ENCODE measurements around the gene LAIR2. TPM values are rescaled to one million over a fixed set of nuclear protein-coding genes. Genes with fewer than 3 reads are reported as not detected.

Gene LAIR2
- total RNA-seq, 4 donors from 2014 or later: not detected

DNA sequence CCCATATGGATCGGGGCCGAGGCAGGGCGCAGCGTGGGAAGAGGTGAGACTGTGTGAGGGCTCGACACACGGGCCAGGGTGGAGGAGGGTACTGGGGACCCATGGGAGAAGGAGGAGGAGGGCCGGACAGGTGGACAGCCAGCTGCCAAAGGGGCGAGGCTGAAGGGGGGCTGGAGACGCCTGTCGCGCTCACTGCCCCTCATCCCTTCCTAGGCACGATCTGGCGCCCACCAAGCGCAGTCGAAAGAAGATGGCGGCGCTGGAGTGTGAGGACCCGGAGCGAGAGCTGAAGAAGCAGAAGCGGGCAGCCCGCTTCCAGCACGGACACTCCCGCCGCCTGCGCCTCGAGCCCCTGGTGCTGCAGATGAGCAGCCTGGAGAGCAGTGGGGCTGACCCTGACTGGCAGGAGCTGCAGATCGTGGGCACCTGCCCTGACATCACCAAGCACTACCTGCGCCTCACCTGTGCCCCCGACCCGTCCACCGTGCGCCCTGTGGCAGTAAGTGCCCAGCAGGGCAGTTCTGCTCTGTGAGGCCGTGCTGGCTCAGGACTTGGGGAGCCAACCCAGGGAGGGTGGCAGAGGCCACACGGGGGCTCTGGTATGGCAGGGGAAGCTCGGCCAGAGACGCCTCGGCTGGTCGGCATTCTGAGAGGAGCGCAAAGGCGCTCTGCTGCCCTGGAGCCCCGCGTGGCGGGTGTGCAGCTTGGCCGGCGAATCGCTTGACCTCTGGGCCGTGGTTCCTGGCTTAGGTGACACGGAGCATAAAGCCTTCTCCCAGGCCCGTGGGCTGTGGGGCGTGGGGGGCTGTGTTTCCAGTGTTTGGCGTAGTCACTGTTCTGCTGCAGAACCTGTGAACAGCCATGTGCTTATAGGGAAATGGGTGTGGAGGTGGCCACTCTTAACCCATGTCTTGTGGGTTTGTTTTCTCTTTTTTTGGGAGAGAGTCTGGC is 45.9 kb upstream of the LAIR2 start:
- H3K4me3 ChIP-seq: no peak overlapping the region
- 92% methylated on average over 40 of the region's 51 CpGs for WGBS
- peaks cover 95 to 100% (median 100%) of the 10 kb centered on the region in 4 donors for H3K36me3 ChIP-seq
- TF ChIP-seq POLR2AphosphoS5 (IDR thresholded peaks at IDR 0.05): no peak
- TF ChIP-seq, protein P1, sequence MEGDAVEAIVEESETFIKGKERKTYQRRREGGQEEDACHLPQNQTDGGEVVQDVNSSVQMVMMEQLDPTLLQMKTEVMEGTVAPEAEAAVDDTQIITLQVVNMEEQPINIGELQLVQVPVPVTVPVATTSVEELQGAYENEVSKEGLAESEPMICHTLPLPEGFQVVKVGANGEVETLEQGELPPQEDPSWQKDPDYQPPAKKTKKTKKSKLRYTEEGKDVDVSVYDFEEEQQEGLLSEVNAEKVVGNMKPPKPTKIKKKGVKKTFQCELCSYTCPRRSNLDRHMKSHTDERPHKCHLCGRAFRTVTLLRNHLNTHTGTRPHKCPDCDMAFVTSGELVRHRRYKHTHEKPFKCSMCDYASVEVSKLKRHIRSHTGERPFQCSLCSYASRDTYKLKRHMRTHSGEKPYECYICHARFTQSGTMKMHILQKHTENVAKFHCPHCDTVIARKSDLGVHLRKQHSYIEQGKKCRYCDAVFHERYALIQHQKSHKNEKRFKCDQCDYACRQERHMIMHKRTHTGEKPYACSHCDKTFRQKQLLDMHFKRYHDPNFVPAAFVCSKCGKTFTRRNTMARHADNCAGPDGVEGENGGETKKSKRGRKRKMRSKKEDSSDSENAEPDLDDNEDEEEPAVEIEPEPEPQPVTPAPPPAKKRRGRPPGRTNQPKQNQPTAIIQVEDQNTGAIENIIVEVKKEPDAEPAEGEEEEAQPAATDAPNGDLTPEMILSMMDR (IDR thresholded peaks at IDR 0.05): no peak
- peaks cover 15 to 55% (median 48%) of the 10 kb centered on the region in 4 donors for H3K4me1 ChIP-seq
- H3K27me3 ChIP-seq: no peaks in the 10 kb centered on the region
- no peak for DNase-seq (ENCODE audit: extremely low spot score)
- intact Hi-C loops (cut with DNase I): no loop called here
- H3K9me3 ChIP-seq: no peaks in the 10 kb centered on the region
- no peak overlapping the region for H3K27ac ChIP-seq (replicated peaks in 1 of 4)

DNA sequence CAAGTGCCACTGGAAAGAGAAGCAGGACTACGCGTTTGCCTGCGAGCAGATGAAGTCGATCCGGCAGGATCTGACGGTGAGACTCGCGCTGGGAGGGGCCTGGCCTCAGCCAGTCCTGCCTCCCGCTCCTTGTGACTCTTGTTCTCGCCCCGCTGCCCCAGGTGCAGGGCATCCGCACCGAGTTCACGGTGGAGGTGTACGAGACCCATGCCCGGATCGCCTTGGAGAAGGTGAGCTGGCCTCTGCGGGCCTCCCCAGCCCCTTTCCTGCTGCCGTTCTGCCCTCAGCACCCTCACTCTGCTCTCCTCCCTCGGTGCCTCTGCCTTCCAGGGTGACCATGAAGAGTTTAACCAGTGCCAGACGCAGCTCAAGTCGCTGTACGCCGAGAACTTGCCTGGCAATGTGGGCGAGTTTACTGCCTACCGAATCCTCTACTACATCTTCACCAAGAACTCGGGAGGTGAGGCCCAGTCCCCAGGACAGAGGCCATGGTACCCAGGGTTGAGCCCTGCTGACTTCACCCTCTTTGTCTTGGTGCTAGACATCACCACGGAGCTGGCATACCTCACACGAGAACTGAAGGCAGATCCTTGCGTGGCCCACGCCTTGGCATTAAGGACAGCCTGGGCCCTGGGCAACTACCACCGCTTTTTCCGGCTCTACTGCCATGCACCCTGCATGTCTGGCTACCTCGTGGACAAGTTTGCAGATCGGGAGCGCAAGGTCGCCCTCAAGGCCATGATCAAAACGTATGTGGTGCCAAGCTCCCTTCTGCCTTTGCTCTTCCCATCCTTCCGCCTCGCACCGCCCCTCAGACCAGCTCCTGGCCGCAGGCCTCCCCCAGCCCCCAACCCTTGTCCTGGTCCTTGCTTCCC is 44.6 kb upstream of the LAIR2 start:
- intact Hi-C loops (cut with DNase I): no loop called here
- peaks cover 82 to 94% (median 93%) of the 10 kb centered on the region in 4 donors for H3K36me3 ChIP-seq
- no peak overlapping the region for H3K4me3 ChIP-seq
- DNase-seq (ENCODE audit: extremely low spot score): no peak
- H3K4me1 ChIP-seq: peaks cover 22 to 55% (median 49%) of the 10 kb centered on the region in 4 donors
- no peak overlapping the region for H3K27ac ChIP-seq (replicated peaks in 1 of 4)
- H3K27me3 ChIP-seq: no peaks in the 10 kb centered on the region
- no peaks in the 10 kb centered on the region for H3K9me3 ChIP-seq
- TF ChIP-seq EP300 (IDR thresholded peaks at IDR 0.05) (no peak), POLR2AphosphoS5 (IDR thresholded peaks at IDR 0.05) (no peak), POLR2A (IDR thresholded peaks at IDR 0.05; ENCODE audit: low read depth) (no peak)
- TF ChIP-seq, protein P1 (IDR thresholded peaks at IDR 0.05): no peak
- 87% methylated on average over 38 of the region's 42 CpGs for WGBS

DNA sequence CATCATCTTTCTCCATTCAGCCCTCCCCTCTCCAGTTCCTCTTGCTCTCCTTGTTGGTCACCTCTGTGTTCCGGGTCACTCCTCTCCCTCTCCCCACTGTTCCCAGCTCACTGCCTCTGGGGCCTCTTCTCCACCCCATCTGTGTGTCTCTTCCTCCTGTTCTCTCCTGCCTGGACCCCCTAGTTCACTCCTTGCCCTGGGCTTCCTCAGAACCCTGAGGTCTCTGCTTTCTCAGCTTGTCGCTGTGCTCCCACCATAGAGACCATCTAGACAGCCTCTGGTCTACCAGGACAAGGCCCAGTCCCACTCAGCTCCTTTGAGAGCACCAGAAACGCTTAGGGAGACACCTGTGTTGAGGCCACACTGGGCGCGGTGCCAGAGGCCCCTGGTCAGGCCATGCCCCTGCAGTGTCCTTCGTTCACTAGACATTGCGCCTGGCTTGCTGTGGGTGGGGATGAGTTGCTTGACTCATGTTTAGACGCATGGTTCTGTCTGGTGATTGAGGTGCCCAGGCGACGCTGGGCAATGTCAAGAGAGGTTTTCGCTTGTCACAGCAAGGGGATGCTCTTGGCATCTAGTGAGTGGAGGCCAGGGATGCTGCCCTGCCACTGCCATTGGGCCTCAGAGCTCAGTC is 43.9 kb upstream of the LAIR2 start:
- H3K4me1 ChIP-seq: peaks cover 22 to 56% (median 51%) of the 10 kb centered on the region in 4 donors
- H3K9me3 ChIP-seq: no peaks in the 10 kb centered on the region
- no peak overlapping the region for H3K4me3 ChIP-seq
- no peak overlapping the region for H3K27ac ChIP-seq (replicated peaks in 1 of 4)
- H3K36me3 ChIP-seq: peaks cover 75 to 86% (median 86%) of the 10 kb centered on the region in 4 donors
- H3K27me3 ChIP-seq: no peaks in the 10 kb centered on the region
- no peak for DNase-seq (ENCODE audit: extremely low spot score)
- intact Hi-C loops (cut with DNase I): no loop called here
- 83% methylated on average over 11 of the region's 11 CpGs for WGBS
- TF ChIP-seq POLR2AphosphoS5 (IDR thresholded peaks at IDR 0.05): no peak

DNA sequence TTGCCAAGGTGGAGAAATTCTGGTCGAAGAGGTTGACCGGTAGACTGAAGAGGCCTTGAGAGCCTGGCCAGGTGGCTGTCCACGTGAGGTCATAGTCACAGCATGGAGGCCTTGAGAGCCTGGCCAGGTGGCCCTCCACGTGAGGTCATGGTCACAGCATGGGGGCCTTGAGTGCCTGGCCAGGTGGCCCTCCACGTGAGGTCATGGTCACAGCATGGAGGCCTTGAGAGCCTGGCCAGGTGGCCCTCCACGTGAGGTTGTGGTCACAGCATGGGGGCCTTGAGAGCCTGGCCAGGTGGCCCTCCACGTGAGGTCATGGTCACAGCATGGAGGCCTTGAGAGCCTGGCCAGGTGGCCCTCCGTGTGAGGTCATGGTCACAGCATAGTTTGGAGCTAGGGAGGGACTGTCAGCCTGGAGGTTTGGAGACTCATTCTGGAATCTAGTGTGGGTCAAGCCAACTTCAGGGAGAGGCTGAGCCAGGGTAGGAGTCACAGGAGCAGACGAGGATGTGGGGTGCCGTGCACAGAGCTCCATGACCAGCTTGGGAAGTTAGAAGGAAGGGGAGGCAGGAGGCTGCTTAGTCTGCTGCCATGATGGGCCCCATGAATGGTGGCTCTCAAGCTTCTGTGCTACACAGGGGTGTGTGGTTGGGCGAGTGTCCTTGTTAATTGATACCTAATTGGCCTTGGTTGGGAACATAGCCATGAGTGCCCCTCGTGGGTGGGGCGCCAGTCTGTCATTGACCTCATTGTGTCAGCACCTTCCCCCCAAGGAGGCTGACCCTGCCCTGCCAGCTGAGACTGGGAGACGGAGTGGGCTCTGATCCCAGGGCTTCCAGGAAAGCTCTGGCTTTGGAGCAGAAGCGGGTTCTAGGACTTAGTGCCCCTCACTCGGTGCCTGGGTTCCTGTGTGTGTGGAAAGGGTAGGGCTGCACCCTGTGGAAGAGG is 43.1 kb upstream of the LAIR2 start:
- peak overlapping the region in 2 of 4 donors; percentile 97 to 98 for H3K27ac ChIP-seq (replicated peaks in 1 of 4)
- no peaks in the 10 kb centered on the region for H3K9me3 ChIP-seq
- 66% methylated on average over 10 of the region's 16 CpGs for WGBS
- no peak for TF ChIP-seq POLR2AphosphoS5 (IDR thresholded peaks at IDR 0.05)
- peaks cover 28 to 59% (median 57%) of the 10 kb centered on the region in 4 donors for H3K4me1 ChIP-seq
- H3K36me3 ChIP-seq: peaks cover 67 to 78% (median 78%) of the 10 kb centered on the region in 4 donors
- DNase-seq (ENCODE audit: extremely low spot score): no peak
- H3K27me3 ChIP-seq: no peaks in the 10 kb centered on the region
- H3K4me3 ChIP-seq: no peak overlapping the region
- intact Hi-C loops (cut with DNase I): no loop called here
